Stimulated activated CD8-positive, alpha-beta memory T cell treated with anti-CD3 and anti-CD28 coated beads, Interleukin-7, amount 100 ng/mL, for 4 hours (primary cell): ENCODE measurements around the gene RPRD1B.
"Not testable (repeated sequence)": the region's sequence is repeated elsewhere in the genome, so short reads cannot be mapped to it uniquely, and the experiment has no call there.

Experiments used
- DNase-seq, 2 donors: peaks; one replicate each; pipeline ENCODE4 v3.0.0-alpha.2; 2020; ENCODE audit warnings: low read depth in 2 of 2

The RPRD1B gene

GRCh38 chr20:38104285-38104684, 70.7 kb downstream of the RPRD1B start:
- no peak for DNase-seq

DNA sequence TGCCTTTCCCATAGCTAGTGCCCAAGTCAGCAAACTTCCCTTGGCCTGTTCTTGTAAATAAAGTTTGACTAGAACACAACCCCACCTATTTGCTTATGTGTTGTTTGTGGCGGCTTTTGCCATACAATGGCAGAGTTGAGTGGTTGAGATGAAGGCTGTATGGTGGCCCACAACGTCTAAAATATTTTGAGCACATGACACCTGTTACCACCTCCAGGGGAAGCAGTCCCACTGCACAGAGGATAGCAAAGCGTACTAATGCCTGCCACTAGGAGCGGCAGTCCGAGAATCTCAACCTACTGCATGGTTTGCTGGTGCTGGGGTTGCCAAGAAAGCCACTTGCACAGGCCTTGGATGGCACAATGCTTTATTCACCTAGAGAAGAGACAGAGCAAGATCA, 72.9 kb downstream of the RPRD1B start:
- DNase-seq = no peak

GRCh38 chr20:38107386-38107785, 73.8 kb downstream of the RPRD1B start:
- DNase-seq = not testable (repeated sequence)

DNA sequence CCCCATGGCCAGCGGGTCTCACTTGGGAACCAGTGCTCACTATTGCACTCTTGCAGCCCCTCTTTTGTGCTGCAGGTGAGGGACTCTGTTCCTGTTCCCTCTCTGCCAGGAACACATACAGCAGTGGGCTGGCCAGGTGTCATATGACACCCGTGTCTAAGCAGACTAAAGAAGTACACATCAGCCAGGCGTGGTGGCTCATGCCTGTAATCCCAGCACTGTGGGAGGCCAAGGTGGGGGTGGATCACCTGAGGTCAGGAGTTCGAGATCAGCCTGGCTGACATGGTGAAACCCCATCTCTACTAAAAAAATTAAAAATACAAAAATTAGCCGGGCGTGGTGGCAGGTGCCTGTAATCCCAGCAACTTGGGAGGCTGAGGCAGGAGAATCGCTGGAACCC, 74.4 kb downstream of the RPRD1B start:
- DNase-seq = not testable (repeated sequence)

DNA sequence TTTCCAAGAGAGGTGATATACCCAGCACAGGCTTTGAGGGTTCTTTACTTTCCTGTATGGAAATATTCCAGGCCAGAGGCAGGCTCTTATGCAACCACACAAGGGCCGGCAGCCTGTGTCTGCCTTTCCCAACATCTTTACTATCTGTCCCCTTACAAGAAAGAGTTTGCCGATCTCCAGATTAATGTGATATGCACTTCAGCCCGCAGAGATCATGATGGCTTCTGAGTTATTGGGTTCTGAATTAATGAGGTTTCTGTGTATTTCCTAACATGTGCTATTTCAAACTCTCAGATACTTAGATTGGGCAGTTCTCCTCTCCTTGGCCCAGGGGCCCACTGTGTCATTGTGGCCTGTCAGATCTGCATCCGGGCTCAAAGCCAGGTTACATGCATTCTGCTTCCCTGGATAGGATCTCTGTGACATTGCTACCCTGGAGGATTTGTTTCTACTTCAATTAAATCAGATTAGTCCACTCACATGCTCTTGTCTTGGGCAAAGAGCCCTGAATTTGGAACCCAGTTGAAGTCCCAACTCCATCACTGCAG, 75.0 kb downstream of the RPRD1B start:
- no peak for DNase-seq

DNA sequence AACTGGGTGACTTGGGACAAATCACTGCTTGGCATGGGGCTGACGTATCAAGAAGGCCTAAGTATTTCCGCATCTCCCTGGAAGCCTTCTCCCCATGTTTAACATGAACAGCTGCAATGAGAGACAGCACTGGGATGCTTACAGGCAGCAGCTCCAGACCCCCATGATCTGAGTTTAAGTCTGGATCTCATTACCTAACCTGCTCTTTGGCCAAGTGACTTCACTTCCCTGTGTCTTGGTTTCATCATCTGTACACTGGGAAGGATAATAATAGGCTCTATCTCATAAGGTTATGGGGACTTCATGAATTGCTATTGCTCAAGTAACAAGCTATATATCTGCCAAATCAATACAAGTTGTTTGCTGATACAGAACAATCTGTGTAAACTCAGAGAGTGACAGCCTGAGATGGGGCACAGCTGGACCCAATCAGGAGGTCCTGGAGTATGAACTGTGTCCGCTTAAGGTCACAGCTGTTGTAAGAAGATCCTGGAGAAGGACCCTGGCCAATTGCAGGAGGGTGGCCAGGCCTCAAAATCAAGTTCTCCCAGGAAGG, 75.5 kb downstream of the RPRD1B start:
- DNase-seq = no peak

GRCh38 chr20:38109591-38110524, 76.3 kb downstream of the RPRD1B start:
- DNase-seq = no peak

DNA sequence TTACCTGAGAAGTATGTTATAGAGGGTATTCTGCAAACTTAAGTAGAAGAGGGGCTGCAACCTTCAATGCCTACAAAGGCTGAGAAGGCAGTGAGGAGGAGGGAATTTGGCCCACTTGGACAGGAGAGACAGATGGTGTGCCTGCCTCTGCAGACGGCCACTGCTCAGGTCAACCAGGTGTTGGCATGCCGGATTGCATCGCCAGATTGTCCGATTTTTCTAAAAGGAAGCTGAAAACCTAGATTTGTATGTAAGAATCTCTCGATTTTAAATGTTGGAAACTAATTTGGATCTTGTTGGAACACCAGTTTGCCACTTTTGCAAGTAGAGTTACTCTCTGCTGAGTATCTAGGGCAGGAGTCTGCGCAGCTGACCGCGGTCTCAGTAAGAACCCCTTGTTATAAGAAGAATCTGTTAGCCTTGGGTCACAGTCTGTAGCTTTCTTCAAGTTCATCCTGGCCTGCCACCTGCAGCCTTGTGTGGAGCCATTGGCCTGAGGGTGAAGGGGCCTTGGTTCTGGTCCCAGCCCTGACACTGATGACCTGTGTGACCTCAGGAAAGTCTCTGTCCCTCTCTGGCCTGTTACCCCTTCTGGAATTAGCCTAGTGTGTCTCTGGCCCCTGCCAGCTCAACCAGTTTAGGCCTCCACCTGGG, 77.1 kb downstream of the RPRD1B start:
- no peak for DNase-seq

DNA sequence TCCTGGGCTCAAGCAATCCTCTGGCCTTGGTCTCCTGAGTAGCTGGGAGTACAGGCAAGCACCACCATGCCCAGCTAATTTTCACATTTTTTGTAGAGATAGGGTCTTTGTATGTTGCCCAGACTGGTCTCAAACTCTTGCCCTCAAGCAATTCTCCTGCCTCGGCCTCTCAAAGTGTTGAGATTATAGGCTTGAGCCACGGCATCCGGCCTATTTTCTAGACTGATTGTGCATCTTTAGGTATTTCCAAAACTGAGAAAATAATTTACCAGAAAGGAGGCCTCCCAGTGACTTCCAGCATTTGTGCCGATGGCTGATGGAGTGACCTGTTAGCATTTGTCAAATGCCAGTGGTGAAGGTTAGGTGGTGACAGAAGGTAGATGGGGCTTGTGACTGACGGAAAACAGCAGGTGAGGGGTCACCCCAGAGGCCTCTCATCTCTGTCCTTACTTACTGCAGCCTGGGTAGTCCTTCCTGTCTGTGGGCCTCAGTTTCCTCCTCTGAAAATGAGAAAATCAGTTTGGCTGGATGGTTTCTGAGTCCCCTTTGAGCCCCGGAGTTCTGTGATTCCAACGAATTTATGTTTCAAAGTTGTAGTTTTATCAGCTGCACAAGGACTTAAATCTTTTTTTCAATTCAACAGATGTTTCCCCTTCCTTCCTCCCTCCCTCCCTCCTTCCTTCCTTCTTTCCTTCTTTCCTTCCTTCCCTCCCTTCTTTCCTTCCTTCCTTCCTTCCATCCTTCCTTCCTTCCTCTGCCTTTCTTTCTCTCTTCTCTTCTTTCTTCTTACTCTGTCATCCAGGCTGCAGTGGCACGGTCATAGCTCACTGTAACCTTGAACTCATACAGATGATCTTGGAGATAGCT, 78.1 kb downstream of the RPRD1B start:
- DNase-seq = no peak

DNA sequence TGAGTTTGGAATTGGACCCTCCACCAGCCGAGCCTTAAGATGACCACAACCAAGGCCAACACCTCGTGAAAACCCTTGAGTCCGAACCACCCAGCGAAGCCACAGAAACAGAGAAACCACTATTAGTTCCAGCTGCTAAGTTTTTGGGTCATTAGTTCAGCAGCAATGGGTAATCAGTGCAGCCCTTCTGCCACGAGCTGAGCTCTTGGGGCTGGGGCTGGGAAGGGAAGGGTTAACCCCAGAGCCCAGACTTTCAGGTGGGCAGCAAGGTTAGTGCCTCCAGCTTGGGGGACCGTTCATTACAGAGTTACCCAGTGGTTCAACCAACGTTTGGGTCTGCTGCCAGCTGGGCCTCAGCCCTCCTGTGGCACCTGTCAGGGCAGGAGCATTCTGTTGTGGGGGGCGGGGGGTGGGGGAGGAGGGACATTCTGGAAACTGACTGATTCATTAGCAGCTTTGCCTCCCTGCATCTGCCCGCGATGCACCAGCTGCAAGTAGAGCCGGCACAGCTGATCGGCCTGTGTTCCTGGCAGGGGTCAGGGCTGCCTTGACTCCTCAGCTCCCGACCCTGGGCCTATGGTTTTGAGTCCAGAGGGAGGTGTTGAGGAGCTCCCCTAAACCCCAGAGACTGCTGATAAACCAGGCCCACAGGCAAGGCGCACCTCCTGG, 78.8 kb downstream of the RPRD1B start:
- DNase-seq = no peak

DNA sequence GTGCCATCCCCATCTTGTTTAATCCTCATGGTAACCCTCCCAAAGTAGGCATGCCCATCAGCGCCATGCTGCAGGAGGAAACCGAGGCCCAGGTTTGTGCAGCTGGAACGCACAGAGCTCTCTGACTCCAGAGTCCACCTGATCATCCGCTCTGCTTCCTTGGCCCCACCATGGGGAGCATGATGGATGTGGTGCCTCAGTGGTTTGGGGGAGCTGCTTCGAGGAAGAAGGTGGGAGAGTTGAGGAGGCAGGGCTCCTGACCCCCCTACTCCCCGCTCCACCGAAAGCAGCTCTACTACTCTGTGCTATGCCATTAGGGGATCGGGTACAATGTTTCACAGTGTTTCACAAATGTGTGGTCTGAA, 79.4 kb downstream of the RPRD1B start:
- no peak for DNase-seq

DNA sequence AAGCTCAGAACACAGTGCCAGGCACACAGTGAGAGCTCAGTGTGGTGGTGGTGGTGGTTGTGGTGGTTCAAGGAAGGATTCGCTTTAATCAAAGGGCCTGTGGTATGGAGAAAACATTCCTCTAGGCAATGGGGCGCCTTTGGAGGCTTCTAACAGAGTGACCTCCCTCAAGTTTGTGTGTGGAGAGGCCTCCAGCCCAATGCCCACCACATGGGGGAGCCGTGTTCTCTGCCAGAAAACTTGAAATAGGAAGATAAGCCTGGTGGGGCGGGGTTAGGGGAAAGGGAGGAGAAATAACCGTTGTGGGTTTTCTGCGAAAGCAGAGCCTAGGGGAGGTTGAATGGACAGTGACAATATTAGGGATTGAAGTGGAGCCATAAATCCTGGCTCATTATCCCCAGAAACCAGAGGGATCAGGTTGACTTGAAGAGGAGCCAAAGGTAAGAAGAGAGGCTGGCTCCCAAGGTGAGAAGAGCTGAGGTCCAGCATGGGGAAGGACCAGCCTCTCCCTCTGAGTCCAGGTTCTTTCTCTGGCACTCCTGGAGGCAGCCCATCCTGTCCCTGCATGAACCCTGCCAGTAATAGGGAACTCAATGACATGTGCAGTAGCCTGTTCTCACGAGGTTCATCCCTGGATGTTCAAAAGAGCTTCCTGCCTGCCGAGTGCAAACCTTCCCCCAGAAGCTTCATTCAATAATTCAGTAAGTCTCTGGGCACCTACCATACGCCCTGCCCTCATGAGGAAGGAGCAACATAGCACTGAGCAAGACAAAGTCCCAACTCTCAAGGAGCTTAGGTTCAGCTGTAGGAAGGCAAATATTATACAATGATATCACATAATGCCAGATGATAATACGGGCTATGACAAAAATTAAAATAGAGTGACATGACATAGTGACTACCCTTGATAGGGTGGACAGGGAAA, 80.1 kb downstream of the RPRD1B start:
- DNase-seq = no peak

DNA sequence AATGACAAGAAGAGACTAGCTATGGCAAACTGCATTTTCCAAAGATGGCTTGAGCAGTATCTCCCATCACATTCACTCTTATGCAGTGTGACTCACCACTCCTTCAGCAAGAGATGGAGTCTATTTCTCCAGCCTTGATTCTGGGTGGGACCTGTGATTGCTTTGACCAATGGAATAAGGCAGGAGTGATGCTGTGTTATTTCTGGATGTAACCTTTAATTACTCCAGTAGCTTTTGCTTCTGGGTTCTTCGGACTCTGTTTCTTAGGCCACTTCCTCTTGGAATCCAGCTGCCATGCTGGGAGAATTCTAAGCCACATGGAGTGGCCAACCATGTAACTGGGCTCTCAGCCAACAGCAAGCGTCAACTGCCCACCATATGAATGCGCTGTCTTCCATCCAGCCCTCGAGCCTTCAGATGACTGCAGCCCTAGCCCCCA, 80.8 kb downstream of the RPRD1B start:
- DNase-seq = no peak

DNA sequence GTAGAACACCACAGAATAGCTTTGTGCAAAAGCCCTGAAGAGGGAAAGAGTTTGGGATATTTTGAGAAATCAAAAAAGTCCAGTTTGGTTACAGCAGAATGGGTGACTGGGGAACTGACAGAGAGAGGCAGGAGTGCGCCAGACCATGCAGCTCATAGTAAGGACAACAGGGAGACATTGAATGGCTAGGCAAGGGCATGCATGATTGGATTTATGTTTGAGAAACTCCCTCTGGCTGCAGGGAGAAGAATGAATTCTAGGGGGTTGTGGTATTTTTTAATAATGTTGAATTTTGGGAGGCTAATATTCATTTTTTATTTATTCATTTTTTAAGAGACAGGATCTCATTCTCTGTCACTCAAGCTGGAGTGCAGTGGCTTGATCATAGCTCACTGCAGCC, 81.7 kb downstream of the RPRD1B start:
- DNase-seq = no peak

DNA sequence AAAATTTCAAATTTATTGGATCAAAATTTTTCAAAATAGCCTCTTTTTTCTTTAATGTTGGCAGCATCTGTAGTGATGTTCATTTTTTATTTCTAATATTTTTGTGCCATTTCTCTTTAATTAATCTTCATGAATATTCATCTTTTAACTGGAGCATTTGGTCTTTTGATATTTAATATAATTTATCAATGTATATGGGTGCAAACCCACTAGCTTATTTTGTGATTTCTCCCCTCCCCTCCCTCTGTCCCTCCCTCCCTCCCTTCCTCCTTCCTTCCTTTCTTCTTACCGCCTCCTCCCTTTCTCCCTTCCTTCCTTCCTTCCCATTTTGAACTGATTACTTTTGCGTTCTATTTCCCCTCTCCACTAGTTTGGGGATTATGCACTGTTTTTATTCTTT, 82.3 kb downstream of the RPRD1B start:
- DNase-seq = no peak

- DNase-seq = no peak
These were observed 83.0 kb downstream of the RPRD1B start for GRCh38 chr20:38116409-38117165.

DNA sequence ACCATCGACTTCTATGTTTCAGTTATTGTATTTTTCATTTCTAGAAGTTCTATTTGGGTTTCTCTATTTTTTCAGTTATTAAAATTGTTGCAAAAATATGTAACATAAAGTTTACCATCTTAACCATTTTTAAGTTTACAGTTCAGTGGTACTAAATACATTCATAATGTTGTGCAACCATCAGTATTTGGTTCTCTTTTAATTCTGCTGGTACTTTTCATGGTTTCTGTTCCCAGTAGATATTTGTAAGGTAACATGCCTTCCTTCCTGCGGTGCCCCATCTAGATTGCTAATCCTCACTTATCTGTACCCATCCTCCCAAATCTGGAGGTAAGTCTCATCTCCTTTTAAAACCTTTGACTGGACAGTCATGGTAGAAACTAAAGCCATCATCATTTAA, 83.7 kb downstream of the RPRD1B start:
- no peak for DNase-seq

DNA sequence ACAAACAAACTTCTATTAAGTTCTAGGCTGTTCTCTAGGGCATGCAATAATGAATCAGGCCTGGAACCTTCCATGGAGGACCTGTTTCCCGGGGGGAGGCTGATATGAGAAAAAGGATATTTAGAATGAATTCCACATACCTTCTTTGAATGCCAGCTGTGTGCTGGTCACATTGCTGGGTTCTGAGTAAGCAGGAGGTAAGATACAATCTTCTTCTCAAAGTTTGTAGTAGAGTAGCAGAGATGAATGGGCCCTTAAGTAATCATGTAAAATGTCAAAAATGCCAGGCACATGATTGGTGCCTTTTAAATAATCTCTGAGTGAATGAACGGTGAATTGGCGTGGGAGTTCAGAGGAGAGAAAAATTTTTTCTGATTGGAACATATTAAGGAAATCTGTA, 84.1 kb downstream of the RPRD1B start:
- DNase-seq = no peak

DNA sequence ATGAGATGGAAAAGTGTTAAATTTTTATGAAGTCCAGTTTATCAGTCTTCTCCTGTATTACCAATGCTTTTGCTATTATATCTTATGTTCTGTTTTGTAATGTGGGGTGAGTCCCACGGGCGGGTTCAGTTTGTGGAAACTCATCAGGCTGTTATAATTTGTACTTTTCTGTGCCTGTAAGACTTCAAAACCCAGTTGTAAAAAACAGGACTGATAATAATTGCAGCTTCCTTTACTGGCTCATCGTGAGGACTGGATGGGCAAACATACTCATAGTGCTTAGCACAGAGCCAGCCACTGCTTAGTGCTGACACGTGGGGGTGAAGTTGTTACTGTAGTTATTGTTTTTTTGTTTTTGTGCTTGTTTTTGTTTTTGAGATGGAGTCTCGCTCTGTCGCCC, 85.9 kb downstream of the RPRD1B start:
- DNase-seq = no peak
